PC-9 (cell line): ENCODE data around the gene ITGA4. TPM values are rescaled to one million over a fixed set of nuclear protein-coding genes. Genes with fewer than 3 reads are reported as not detected.

Experiments used
- BruUV-seq: library from RNA; stranded (reverse); fragments of 400-500 nt; replicated peaks from 2 replicates; lab custom pipeline; 2021; lab: Mats Ljungman, UMichigan
- CTCF ChIA-PET: fragments of 300-600 bp; sonication (Branson Sonifier 250); formaldehyde crosslinking; loops from one replicate; lab custom pipeline; 2022; ENCODE audit warnings: antibody characterized with exemption; lab: Charles Lee
- POLR2A ChIA-PET: fragments of 300-600 bp; sonication (Branson Sonifier 250); formaldehyde crosslinking; loops from one replicate; lab custom pipeline; 2022; ENCODE audit warnings: antibody characterized with exemption; ENCODE audit not compliant: unreplicated experiment; lab: Charles Lee
- DNase-seq, 2 experiments: peaks; one replicate each; pipeline versions ENCODE4 v3.0.0 to v3.0.0-alpha.2; 2015 to 2022; ENCODE audit warnings: mixed read lengths in 1 of 2
- H2AFZ ChIP-seq: fragments of 200-600 bp; sonication (generic); 2 replicates; pipeline ENCODE4 v1.8.1; 2017; ENCODE audit warnings: antibody characterized with exemption
- H3F3A ChIP-seq: fragments of 200-600 bp; sonication (generic); 2 replicates; pipeline ENCODE4 v1.8.1; 2017; ENCODE audit warnings: antibody characterized with exemption, mild to moderate bottlenecking, low read depth; ENCODE audit not compliant: insufficient read depth
- H3K27ac ChIP-seq: fragments of 200-600 bp; sonication (generic); 2 replicates; pipeline ENCODE4 v1.6.1; 2016; ENCODE audit warnings: mixed run types
- H3K27me3 ChIP-seq: fragments of 200-600 bp; sonication (generic); 2 replicates; pipeline ENCODE4 v1.6.1; 2016; ENCODE audit warnings: low read depth, mixed run types; ENCODE audit not compliant: insufficient read depth
- H3K36me3 ChIP-seq: fragments of 200-600 bp; sonication (generic); 2 replicates; pipeline ENCODE4 v1.6.1; 2016; ENCODE audit warnings: low read depth, mixed run types
- H3K4me1 ChIP-seq: fragments of 200-600 bp; sonication (generic); replicated peaks from 2 replicates; pipeline ENCODE4 v1.6.1; 2016; ENCODE audit warnings: mixed run types; ENCODE audit not compliant: insufficient read depth
- H3K4me2 ChIP-seq: fragments of 200-600 bp; sonication (generic); 2 replicates; pipeline ENCODE4 v1.6.1; 2017; ENCODE audit warnings: mixed run types
- H3K4me3 ChIP-seq: fragments of 200-600 bp; sonication (generic); 2 replicates; pipeline ENCODE4 v1.6.1; 2016; ENCODE audit warnings: mixed run types
- H3K79me2 ChIP-seq: fragments of 200-600 bp; sonication (generic); 2 replicates; pipeline ENCODE4 v1.6.1; 2017; ENCODE audit warnings: low read depth, mixed run types
- H3K9me2 ChIP-seq: fragments of 200-600 bp; sonication (generic); 2 replicates; pipeline ENCODE4 v1.8.1; 2017; ENCODE audit warnings: mild to moderate bottlenecking; ENCODE audit not compliant: insufficient read depth
- H3K9me3 ChIP-seq: fragments of 200-600 bp; sonication (generic); 2 replicates; pipeline ENCODE4 v1.8.1; 2016; ENCODE audit warnings: low read depth; ENCODE audit not compliant: insufficient read depth
- H4K20me1 ChIP-seq: fragments of 200-600 bp; sonication (generic); 2 replicates; pipeline ENCODE4 v1.8.1; 2017; ENCODE audit not compliant: insufficient read depth
- EZH2 ChIP-seq: fragments of 200-600 bp; sonication (generic); IDR thresholded peaks from 2 replicates; pipeline ENCODE4 v1.8.0; 2017; ENCODE audit warnings: antibody characterized with exemption, low read depth
- intact Hi-C: fragments of 100-400 bp; cut with micrococcal nuclease; formaldehyde crosslinking; loops from one replicate; pipeline ENCODE4 v1.10.0; 2022; ENCODE audit not compliant: unreplicated experiment
- total RNA-seq: library from RNA; stranded (reverse); gene quantifications from 2 replicates; pipeline ENCODE4 v1.2.3, GENCODE V29; 2021
- TF ChIP-seq, protein P1 (sequence below): fragments of 200-600 bp; sonication (generic); conservative IDR thresholded peaks from 2 replicates; pipeline ENCODE4 v1.6.1; 2017; ENCODE audit warnings: mixed run types, antibody characterized with exemption, mild to moderate bottlenecking, moderate library complexity

Gene ITGA4
- total RNA-seq, 1 experiment from 2014 or later = 0.35 TPM

DNA sequence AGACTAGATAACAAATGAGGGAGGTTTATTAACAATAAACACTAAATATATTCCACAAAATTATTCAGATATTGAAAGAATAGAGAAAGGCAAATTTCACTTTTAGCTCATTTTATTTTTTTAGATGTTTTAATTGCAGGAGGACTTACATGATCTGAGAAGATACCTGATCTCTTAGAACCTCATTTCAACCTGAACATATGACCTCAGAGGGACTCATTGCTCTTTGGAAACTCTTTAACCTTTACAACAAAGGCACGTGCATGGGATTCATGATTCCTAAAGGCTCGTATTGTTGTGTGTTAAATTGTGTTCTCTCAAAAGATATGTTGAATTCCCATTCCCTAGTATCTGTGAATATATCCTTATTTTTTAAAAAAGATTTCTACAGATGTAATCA is 35.7 kb upstream of the ITGA4 start:
- no peaks in the 10 kb centered on the region for H3K27me3 ChIP-seq
- H3K79me2 ChIP-seq = no peaks in the 10 kb centered on the region
- no peak overlapping the region for H3K4me2 ChIP-seq
- intact Hi-C loops = no loop called here
- no TSS peak for BruUV-seq
- CTCF ChIA-PET = no interaction called here
- H3K27ac ChIP-seq = no peak overlapping the region
- no peaks in the 10 kb centered on the region for H3K9me3 ChIP-seq
- H2AFZ ChIP-seq = peak overlapping the region; percentile 3; the same call in 1 of the 2 replicates
- H3F3A ChIP-seq = no peaks in the 10 kb centered on the region; the same call in 1 of the 2 replicates
- no peak for DNase-seq
- no peak for TF ChIP-seq EZH2
- TF ChIP-seq, protein P1, sequence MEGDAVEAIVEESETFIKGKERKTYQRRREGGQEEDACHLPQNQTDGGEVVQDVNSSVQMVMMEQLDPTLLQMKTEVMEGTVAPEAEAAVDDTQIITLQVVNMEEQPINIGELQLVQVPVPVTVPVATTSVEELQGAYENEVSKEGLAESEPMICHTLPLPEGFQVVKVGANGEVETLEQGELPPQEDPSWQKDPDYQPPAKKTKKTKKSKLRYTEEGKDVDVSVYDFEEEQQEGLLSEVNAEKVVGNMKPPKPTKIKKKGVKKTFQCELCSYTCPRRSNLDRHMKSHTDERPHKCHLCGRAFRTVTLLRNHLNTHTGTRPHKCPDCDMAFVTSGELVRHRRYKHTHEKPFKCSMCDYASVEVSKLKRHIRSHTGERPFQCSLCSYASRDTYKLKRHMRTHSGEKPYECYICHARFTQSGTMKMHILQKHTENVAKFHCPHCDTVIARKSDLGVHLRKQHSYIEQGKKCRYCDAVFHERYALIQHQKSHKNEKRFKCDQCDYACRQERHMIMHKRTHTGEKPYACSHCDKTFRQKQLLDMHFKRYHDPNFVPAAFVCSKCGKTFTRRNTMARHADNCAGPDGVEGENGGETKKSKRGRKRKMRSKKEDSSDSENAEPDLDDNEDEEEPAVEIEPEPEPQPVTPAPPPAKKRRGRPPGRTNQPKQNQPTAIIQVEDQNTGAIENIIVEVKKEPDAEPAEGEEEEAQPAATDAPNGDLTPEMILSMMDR = no peak
- POLR2A ChIA-PET = no interaction called here
- H3K4me1 ChIP-seq = no peaks in the 10 kb centered on the region
- H3K36me3 ChIP-seq = no peaks in the 10 kb centered on the region
- H3K9me2 ChIP-seq = no peaks in the 10 kb centered on the region
- no peak overlapping the region for H3K4me3 ChIP-seq
- H4K20me1 ChIP-seq = no peaks in the 10 kb centered on the region

DNA sequence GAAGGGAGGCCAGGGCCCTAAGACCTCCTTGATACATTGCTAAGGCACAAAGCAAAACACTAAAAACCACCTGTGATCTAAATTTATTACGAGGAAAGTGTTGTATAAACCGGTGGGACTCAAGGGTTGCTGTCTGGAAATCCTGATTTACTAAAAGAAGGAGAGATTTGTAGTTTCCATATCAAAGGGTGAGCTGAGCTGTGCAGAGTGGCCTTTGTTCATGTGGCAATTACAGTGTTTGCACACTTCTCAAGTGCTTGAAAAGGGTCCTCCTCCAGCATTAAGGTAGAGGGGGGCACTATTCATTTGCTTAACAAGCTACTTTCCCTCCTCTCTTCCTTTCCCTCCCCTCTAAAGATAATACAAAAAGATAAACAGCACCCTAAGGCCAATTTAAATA is 30.5 kb upstream of the ITGA4 start:
- Histone ChIP-seq H3K79me2 (no peaks in the 10 kb centered on the region), H3K4me1 (no peaks in the 10 kb centered on the region), H3K9me2 (no peaks in the 10 kb centered on the region), H3K9me3 (no peaks in the 10 kb centered on the region), H3F3A (no peaks in the 10 kb centered on the region; the same call in 1 of the 2 replicates), H2AFZ (no peak overlapping the region), H3K36me3 (no peaks in the 10 kb centered on the region), H4K20me1 (no peaks in the 10 kb centered on the region), H3K4me2 (no peak overlapping the region), H3K27ac (no peak overlapping the region), H3K27me3 (no peaks in the 10 kb centered on the region), H3K4me3 (no peak overlapping the region)
- BruUV-seq = no TSS peak
- TF ChIP-seq EZH2 = no peak
- TF ChIP-seq, protein P1 = no peak
- no peak for DNase-seq
- intact Hi-C loops = no loop called here
- POLR2A ChIA-PET = no interaction called here
- CTCF ChIA-PET = interaction anchor here (0.6 kb wide), 1 partner anchor 1301 kb away, joined by 5 read pairs; no protein-coding TSS in a partner anchor

DNA sequence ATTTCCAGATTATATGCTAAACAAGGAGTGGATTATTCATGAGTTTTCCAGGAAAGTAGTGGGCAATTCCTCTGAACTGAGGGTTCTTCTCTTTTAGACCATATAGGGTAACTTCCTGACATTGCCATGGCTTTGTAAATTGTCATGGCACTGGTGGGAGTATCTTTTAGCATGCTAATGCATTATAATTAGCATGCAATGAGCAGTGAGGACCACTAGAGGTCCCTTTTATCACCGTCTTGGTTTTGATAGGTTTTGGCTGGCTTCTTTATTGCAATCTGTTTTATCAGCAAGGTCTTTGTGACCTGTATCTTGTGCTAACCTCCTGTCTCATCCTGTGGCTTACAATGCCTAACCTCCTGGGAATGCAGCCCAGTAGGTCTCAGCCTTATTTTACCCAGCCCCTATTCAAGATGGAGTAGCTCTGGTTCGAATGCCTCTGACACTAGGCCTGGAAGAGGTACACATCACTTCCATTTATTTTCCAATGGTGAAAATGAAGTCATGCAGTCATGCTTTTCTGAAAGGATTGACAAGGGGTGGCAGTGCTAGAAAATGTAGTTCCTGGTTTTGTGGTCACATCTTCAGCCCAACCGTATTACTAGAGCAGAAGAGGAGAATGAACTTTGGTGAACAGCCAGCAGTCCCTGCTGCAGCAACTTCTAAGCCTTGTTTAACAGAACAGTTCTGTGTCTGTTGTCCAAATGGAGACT is 26.6 kb upstream of the ITGA4 start:
- no peaks in the 10 kb centered on the region for H3K27me3 ChIP-seq
- no peak overlapping the region for H3K4me3 ChIP-seq
- H3K4me2 ChIP-seq = no peak overlapping the region
- ChIA-PET CTCF (no interaction called here), POLR2A (no interaction called here)
- no peaks in the 10 kb centered on the region for H3K4me1 ChIP-seq
- H3K27ac ChIP-seq = no peak overlapping the region
- no peaks in the 10 kb centered on the region for H3K9me3 ChIP-seq
- DNase-seq = no peak
- no peaks in the 10 kb centered on the region for H3K36me3 ChIP-seq
- TF ChIP-seq, protein P1 = peak; percentile 61
- TF ChIP-seq EZH2 = no peak
- H3K79me2 ChIP-seq = no peaks in the 10 kb centered on the region
- BruUV-seq = no TSS peak
- peaks cover 4% of the 10 kb centered on the region; the same call in 1 of the 2 replicates for H3K9me2 ChIP-seq
- no peaks in the 10 kb centered on the region; the same call in 1 of the 2 replicates for H3F3A ChIP-seq
- H2AFZ ChIP-seq = no peak overlapping the region
- no peaks in the 10 kb centered on the region for H4K20me1 ChIP-seq
- intact Hi-C loops = no loop called here
